WTC11 (cell line): Measurements from ENCODE around the gene TMPRSS13.

Source experiments
- ATF6 ChIP-seq: sonication (generic); formaldehyde crosslinking; IDR thresholded peaks from 2 replicates; pipeline ENCODE4 v1.8.1; 2023; ENCODE audit warnings: mild to moderate bottlenecking, missing genetic modification reagents
- CREB1 ChIP-seq: sonication (generic); formaldehyde crosslinking; IDR thresholded peaks from 2 replicates; pipeline ENCODE4 v1.8.0; 2023; ENCODE audit warnings: mild to moderate bottlenecking, missing genetic modification reagents
- CTCF ChIP-seq: fragments of 200-600 bp; IDR thresholded peaks from 2 replicates; pipeline ENCODE4 v1.8.0; 2022; ENCODE audit warnings: antibody characterized with exemption
- FOXJ3 ChIP-seq: sonication (generic); formaldehyde crosslinking; IDR thresholded peaks from 2 replicates; pipeline ENCODE4 v1.9.0; 2021; ENCODE audit warnings: missing genetic modification reagents, mild to moderate bottlenecking, borderline replicate concordance
- IRF2 ChIP-seq: sonication (generic); formaldehyde crosslinking; IDR thresholded peaks from 2 replicates; pipeline ENCODE4 v1.8.0; 2022; ENCODE audit warnings: low read depth, missing genetic modification reagents, borderline replicate concordance
- JUN ChIP-seq: sonication (generic); formaldehyde crosslinking; IDR thresholded peaks from 2 replicates; pipeline ENCODE4 v1.8.0; 2023; ENCODE audit warnings: mild to moderate bottlenecking, missing genetic modification reagents
- MAX ChIP-seq: sonication (generic); formaldehyde crosslinking; IDR thresholded peaks from 2 replicates; pipeline ENCODE4 v1.8.0; 2022; ENCODE audit warnings: mild to moderate bottlenecking, missing genetic modification reagents
- SMAD4 ChIP-seq: sonication (generic); formaldehyde crosslinking; IDR thresholded peaks from 2 replicates; pipeline ENCODE4 v1.8.0; 2022; ENCODE audit warnings: mild to moderate bottlenecking, missing genetic modification reagents
- SOX15 ChIP-seq: fragments of 250-450 bp; sonication (Bioruptor Pico); IDR thresholded peaks from 2 replicates; pipeline ENCODE4 v1.9.0; 2021; ENCODE audit warnings: mild to moderate bottlenecking
- USF2 ChIP-seq: sonication (generic); formaldehyde crosslinking; IDR thresholded peaks from 2 replicates; pipeline ENCODE4 v1.8.1; 2023; ENCODE audit warnings: mild to moderate bottlenecking, missing genetic modification reagents, moderate library complexity
- ZBTB21 ChIP-seq: sonication (generic); formaldehyde crosslinking; IDR thresholded peaks from 2 replicates; pipeline ENCODE4 v1.8.1; 2023; ENCODE audit warnings: mild to moderate bottlenecking, missing genetic modification reagents, borderline replicate concordance
- ZNF425 ChIP-seq: fragments of 250-450 bp; sonication (Bioruptor Pico); conservative IDR thresholded peaks from 2 replicates; pipeline ENCODE4 v1.9.0; 2021; ENCODE audit warnings: mild to moderate bottlenecking

GRCh38 chr11:117923275-117923674, 5.9 kb downstream of the TMPRSS13 start:
- TF ChIP-seq FOXJ3 (CRISPR knock-in tag) (no peak), ZBTB21 (no peak), CTCF (no peak), USF2 (CRISPR knock-in tag) (no peak), ATF6 (CRISPR knock-in tag) (no peak), SMAD4 (CRISPR knock-in tag) (no peak), JUN (no peak), MAX (CRISPR knock-in tag) (no peak), CREB1 (CRISPR knock-in tag) (no peak), ZNF425 (CRISPR knock-in tag) (no peak), SOX15 (no peak), IRF2 (CRISPR knock-in tag) (no peak)
